SK-N-SH (cell line): ENCODE data around the gene SGF29. TPM values are rescaled to one million over a fixed set of nuclear protein-coding genes. Genes with fewer than 3 reads are reported as not detected.
"Not testable (repeated sequence)": the region's sequence is repeated elsewhere in the genome, so short reads cannot be mapped to it uniquely, and the experiment has no call there.

Experiments
- CTCF ChIA-PET: fragments of 300-600, 350-600 bp; formaldehyde crosslinking; extraction: SDS; loops from one replicate; lab custom pipeline; 2021; lab: Yijun Ruan, JAX
- POLR2A ChIA-PET: fragments of 350-600 bp; sonication (Branson Sonifier 250); formaldehyde crosslinking; extraction: SDS; loops from one replicate; lab custom pipeline; 2020; ENCODE audit warnings: antibody characterized with exemption, inconsistent platforms; lab: Yijun Ruan, JAX
- DNase-seq: peaks from one replicate; pipeline ENCODE4 v3.0.0; 2012
- H2AFZ ChIP-seq: fragments of 200-600 bp; sonication (generic); 2 replicates; pipeline ENCODE4 v1.8.1; 2016; ENCODE audit warnings: antibody characterized with exemption, mild to moderate bottlenecking, low read depth
- H3F3A ChIP-seq: fragments of 200-600 bp; sonication (generic); replicated peaks from 2 replicates; pipeline ENCODE3; 2016; ENCODE audit warnings: antibody characterized with exemption, mild to moderate bottlenecking; ENCODE audit not compliant: insufficient read depth
- H3K27ac ChIP-seq, 2 experiments: fragments of 200-500 bp in 1 of 2; fragments of 200-600 bp in 1 of 2; sonication (Bioruptor generic) in 1 of 2; sonication (generic), shearing (Covaris generic) in 1 of 2; 2 replicates each; pipeline versions ENCODE4 v1.5.1 to v1.6.1; 2014 to 2016; ENCODE audit warnings: low read depth in 2 of 2, inconsistent platforms in 1 of 2, low read length in 1 of 2, mild to moderate bottlenecking in 1 of 2, mixed read lengths in 1 of 2
- H3K27me3 ChIP-seq: fragments of 200-600 bp; sonication (generic), shearing (Covaris generic); 2 replicates; pipeline ENCODE4 v1.6.1; 2016; ENCODE audit warnings: mixed run types; ENCODE audit not compliant: insufficient read depth
- H3K36me3 ChIP-seq, 2 experiments: fragments of 200-500 bp in 1 of 2; fragments of 200-600 bp in 1 of 2; sonication (Bioruptor generic) in 1 of 2; sonication (generic) in 1 of 2; replicated peaks in 1 of 2; 2 replicates each; pipeline versions ENCODE3 to v1.5.1; 2014 to 2016; ENCODE audit warnings: low read length in 1 of 2, mild to moderate bottlenecking in 1 of 2; ENCODE audit not compliant: insufficient read depth in 2 of 2, control insufficient read depth in 1 of 2
- H3K4me1 ChIP-seq, 2 experiments: fragments of 200-500 bp in 1 of 2; fragments of 200-600 bp in 1 of 2; sonication (Bioruptor generic) in 1 of 2; sonication (generic), shearing (Covaris generic) in 1 of 2; 2 replicates each; pipeline versions ENCODE4 v1.5.1 to v1.6.1; 2014 to 2016; ENCODE audit warnings: low read depth in 1 of 2, low read length in 1 of 2, mixed run types in 1 of 2; ENCODE audit not compliant: insufficient read depth in 2 of 2, control insufficient read depth in 1 of 2
- H3K4me2 ChIP-seq: fragments of 200-600 bp; sonication (generic), shearing (Covaris generic); 2 replicates; pipeline ENCODE4 v1.6.1; 2017; ENCODE audit warnings: mixed run types
- H3K4me3 ChIP-seq, 2 experiments: fragments of 200-500 bp in 1 of 2; fragments of 200-600 bp in 1 of 2; sonication (Bioruptor generic) in 1 of 2; sonication (generic), shearing (Covaris generic) in 1 of 2; 2 replicates each; pipeline versions ENCODE4 v1.5.1 to v1.8.1; 2014 to 2016; ENCODE audit warnings: low read depth in 2 of 2, inconsistent platforms in 1 of 2, low read length in 1 of 2, mild to moderate bottlenecking in 1 of 2, mixed read lengths in 1 of 2, moderate library complexity in 1 of 2
- H3K79me2 ChIP-seq: fragments of 200-600 bp; sonication (generic); 2 replicates; pipeline ENCODE4 v1.8.1; 2017; ENCODE audit warnings: mild to moderate bottlenecking; ENCODE audit not compliant: insufficient read depth
- H3K9ac ChIP-seq: fragments of 200-600 bp; sonication (generic); 2 replicates; pipeline ENCODE4 v1.6.1; 2017; ENCODE audit warnings: mixed run types
- H3K9me2 ChIP-seq: fragments of 200-600 bp; sonication (generic); 2 replicates; pipeline ENCODE4 v1.6.1; 2017; ENCODE audit warnings: mixed run types
- H3K9me3 ChIP-seq: fragments of 200-600 bp; sonication (generic); 2 replicates; pipeline ENCODE4 v1.6.1; 2017; ENCODE audit warnings: mixed run types, mild to moderate bottlenecking, moderate library complexity
- H4K20me1 ChIP-seq: fragments of 200-600 bp; sonication (generic); 2 replicates; pipeline ENCODE4 v1.6.1; 2017; ENCODE audit warnings: mild to moderate bottlenecking, mixed run types; ENCODE audit not compliant: insufficient read depth
- EZH2phosphoT487 ChIP-seq: fragments of 200-600 bp; sonication (generic); IDR thresholded peaks from 2 replicates; pipeline ENCODE4 v1.6.1; 2017; ENCODE audit warnings: low read depth, mixed run types, mild to moderate bottlenecking, antibody characterized with exemption, moderate library complexity, borderline replicate concordance
- MEF2A ChIP-seq: IDR thresholded peaks from 2 replicates; pipeline ENCODE4 v1.4.0; 2012; ENCODE audit warnings: low read depth, borderline replicate concordance
- TEAD4 ChIP-seq: IDR thresholded peaks from 2 replicates; pipeline ENCODE4 v1.4.0; 2012; ENCODE audit warnings: mild to moderate bottlenecking, borderline replicate concordance; ENCODE audit not compliant: insufficient read depth
- USF2 ChIP-seq: fragments of 150-350 bp; IDR thresholded peaks from 2 replicates; pipeline ENCODE4 v1.6.1; 2017; ENCODE audit warnings: antibody characterized with exemption, low read length, low read depth, borderline replicate concordance
- WGBS: methylation state at CpG from one replicate; pipeline ENCODE4 v1.1.6; 2017; ENCODE audit warnings: low lambda C conversion rate; 5-methylcytosine and 5-hydroxymethylcytosine counted together
- polyA plus RNA-seq, 3 experiments: library from polyadenylated mRNA; depleted of rRNA; stranded (reverse); fragments of >200 nt; gene quantifications; 2 replicates each; pipeline ENCODE4 v1.2.3, GENCODE V29; 2012
- TF ChIP-seq, protein P1 (sequence below): fragments of 150-350 bp; IDR thresholded peaks from 2 replicates; pipeline ENCODE4 v1.6.1; 2016; ENCODE audit warnings: mild to moderate bottlenecking, low read depth, low read length

The SGF29 gene
- polyA plus RNA-seq, 1 of the 3 experiments (the other 2 are of a cell fraction) = 4.6 TPM

DNA sequence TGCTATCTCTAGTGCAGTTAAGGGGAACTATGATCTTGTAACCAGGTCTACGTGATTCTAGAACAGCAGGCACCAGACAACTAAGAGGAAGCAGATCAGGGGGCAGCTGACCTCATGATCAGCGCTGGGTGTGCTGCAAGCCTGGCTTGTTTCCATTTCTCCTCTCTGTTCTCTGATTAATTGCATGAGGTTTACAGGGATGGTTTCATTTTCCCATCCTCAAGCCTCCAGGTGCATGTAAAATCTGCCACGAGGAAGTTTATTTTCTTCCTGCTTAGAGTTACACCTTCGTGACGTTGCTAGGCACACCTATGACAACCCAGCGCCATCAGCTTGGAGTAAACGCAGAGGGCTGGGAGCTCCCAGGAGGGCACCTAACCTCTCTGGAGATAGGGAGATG lies 10.6 kb upstream of the SGF29 start:
- Histone ChIP-seq H2AFZ (no peak overlapping the region), H3K4me3 (no peak overlapping the region), H3K9me2 (no peaks in the 10 kb centered on the region), H3K79me2 (no peaks in the 10 kb centered on the region), H3K4me1 (peaks cover 0 to 5% of the 10 kb centered on the region in 2 experiments; a peak in 1 of 4 replicates), H3F3A (peaks cover 3% of the 10 kb centered on the region), H3K9me3 (no peaks in the 10 kb centered on the region), H3K9ac (no peak overlapping the region), H4K20me1 (no peaks in the 10 kb centered on the region), H3K27me3 (no peaks in the 10 kb centered on the region), H3K4me2 (no peak overlapping the region), H3K36me3 (no peaks in the 10 kb centered on the region), H3K27ac (no peak overlapping the region)
- TF ChIP-seq, protein P1, sequence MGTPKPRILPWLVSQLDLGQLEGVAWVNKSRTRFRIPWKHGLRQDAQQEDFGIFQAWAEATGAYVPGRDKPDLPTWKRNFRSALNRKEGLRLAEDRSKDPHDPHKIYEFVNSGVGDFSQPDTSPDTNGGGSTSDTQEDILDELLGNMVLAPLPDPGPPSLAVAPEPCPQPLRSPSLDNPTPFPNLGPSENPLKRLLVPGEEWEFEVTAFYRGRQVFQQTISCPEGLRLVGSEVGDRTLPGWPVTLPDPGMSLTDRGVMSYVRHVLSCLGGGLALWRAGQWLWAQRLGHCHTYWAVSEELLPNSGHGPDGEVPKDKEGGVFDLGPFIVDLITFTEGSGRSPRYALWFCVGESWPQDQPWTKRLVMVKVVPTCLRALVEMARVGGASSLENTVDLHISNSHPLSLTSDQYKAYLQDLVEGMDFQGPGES = no peak
- no peak for TF ChIP-seq USF2
- no peak for TF ChIP-seq EZH2phosphoT487
- TF ChIP-seq MEF2A = no peak
- no peak for DNase-seq
- POLR2A ChIA-PET = no interaction called here
- 85% methylated on average over 7 of the region's 7 CpGs for WGBS
- CTCF ChIA-PET = no interaction called here

DNA sequence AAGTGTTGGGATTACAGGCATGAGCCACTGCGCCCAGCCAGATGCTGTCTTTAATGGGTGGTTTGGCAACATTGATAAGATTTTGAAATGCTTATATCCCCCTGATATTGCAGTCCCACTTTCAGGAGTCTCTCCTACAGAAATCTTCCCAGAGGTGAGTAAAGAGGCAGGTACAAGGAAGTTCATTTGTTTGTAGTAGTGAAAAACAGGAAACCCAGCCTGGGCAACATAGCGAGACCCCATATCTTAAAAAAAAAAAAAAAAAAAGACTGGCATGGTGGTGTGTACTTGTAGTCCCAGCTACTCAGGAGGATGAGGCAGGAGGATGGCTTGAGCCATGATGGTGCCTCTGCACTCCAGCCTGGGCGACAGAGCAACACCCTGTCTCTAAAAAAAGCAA lies 8.7 kb upstream of the SGF29 start:
- POLR2A ChIA-PET = interaction anchor here (0.5 kb wide), 1 partner anchor 330 kb away, joined by 3 read pairs; no protein-coding TSS in a partner anchor
- no peaks in the 10 kb centered on the region for H3K9me2 ChIP-seq
- no peak overlapping the region for H3K27ac ChIP-seq
- peaks cover 0 to 5% of the 10 kb centered on the region in 2 experiments; a peak in 1 of 4 replicates for H3K4me1 ChIP-seq
- WGBS = 74% methylated on average over 3 of the region's 3 CpGs
- no peak overlapping the region for H3K4me2 ChIP-seq
- H3F3A ChIP-seq = peaks cover 6% of the 10 kb centered on the region
- no peak overlapping the region for H3K9ac ChIP-seq
- H3K4me3 ChIP-seq = no peak overlapping the region
- H2AFZ ChIP-seq = no peak overlapping the region
- no peaks in the 10 kb centered on the region for H4K20me1 ChIP-seq
- no peak for DNase-seq
- no peaks in the 10 kb centered on the region for H3K79me2 ChIP-seq
- no peaks in the 10 kb centered on the region for H3K9me3 ChIP-seq
- H3K27me3 ChIP-seq = no peaks in the 10 kb centered on the region
- no peaks in the 10 kb centered on the region for H3K36me3 ChIP-seq
- no peak for TF ChIP-seq TEAD4
- TF ChIP-seq, all 33 proteins: peak for 0
- CTCF ChIA-PET = interaction anchor here (0.7 kb wide), 1 partner anchor 51 kb away, joined by 3 read pairs; no protein-coding TSS in a partner anchor

DNA sequence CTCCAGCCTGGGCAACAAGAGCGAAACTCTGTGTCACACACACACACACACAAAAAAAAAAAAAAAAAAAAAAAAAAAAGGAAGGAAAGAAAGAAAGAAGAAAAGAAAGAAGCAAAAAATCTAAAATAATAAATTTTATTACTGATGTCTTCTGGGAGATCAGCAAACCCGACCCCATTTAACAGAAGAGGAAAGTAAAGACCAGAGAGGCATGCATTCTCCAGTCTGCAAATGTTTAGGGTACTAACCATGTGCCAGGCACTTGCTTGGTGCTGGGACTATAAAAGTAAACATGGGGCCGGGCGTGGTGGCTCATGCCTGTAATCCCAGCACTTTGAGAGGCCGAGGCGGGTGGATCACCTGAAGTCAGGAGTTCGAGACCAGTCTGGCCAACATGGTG lies 7.8 kb upstream of the SGF29 start:
- DNase-seq, H3K9me3 ChIP-seq, H2AFZ ChIP-seq, H3K27ac ChIP-seq, H3K9ac ChIP-seq, H3K9me2 ChIP-seq, H3K4me1 ChIP-seq, H3K36me3 ChIP-seq, H3K27me3 ChIP-seq, CTCF ChIA-PET, H3F3A ChIP-seq, H3K4me2 ChIP-seq, H4K20me1 ChIP-seq, POLR2A ChIA-PET, H3K79me2 ChIP-seq, H3K4me3 ChIP-seq: not testable (repeated sequence)
- 77% methylated on average over 7 of the region's 7 CpGs for WGBS
